BJ (cell line): ENCODE measurements around the gene TBL1X. TPM values are rescaled to one million over a fixed set of nuclear protein-coding genes. Genes with fewer than 3 reads are reported as not detected.
A peak's percentile ranks its signal among the peaks of the same experiment; 100 is the strongest.

Source experiments
- CTCF ChIA-PET: fragments of 350-600 bp; formaldehyde crosslinking; extraction: SDS; loops from one replicate; lab custom pipeline; 2021; ENCODE audit warnings: antibody characterized with exemption, inconsistent platforms; lab: Yijun Ruan, JAX
- POLR2A ChIA-PET: fragments of 300-600 bp; sonication (Branson Sonifier 250); formaldehyde crosslinking; extraction: SDS; loops from one replicate; lab custom pipeline; 2021; ENCODE audit warnings: antibody characterized with exemption; lab: Charles Lee
- DNase-seq: peaks from one replicate; pipeline ENCODE4 v3.0.0-alpha.2; 2011; ENCODE audit warnings: low read depth
- H3K27me3 ChIP-seq: 2 replicates; pipeline ENCODE4 v1.6.0; 2011; ENCODE audit warnings: low read length; ENCODE audit not compliant: control insufficient read depth, insufficient read depth
- H3K36me3 ChIP-seq: 2 replicates; pipeline ENCODE4 v1.5.1; 2011; ENCODE audit warnings: low read length; ENCODE audit not compliant: control insufficient read depth, insufficient read depth
- H3K4me3 ChIP-seq: 2 replicates; pipeline ENCODE4 v1.5.1; 2011; ENCODE audit warnings: low read depth, mild to moderate bottlenecking, control low read depth, low read length
- CTCF ChIP-seq: IDR thresholded peaks from 2 replicates; pipeline ENCODE4 v1.5.1; 2011; ENCODE audit warnings: low read depth, mild to moderate bottlenecking, control low read depth, inconsistent platforms, low read length, moderate library complexity; ENCODE audit not compliant: insufficient read depth
- polyA plus RNA-seq: library from polyadenylated mRNA; depleted of rRNA; stranded (reverse); fragments of >200 nt; gene quantifications from 2 replicates; pipeline ENCODE4 v1.2.3, GENCODE V29; 2011

TBL1X gene
- polyA plus RNA-seq, 1 experiment, result 13.2 TPM

- DNase-seq, result no peak
- ChIA-PET CTCF (no interaction called here), POLR2A (no interaction called here)
- Histone ChIP-seq H3K27me3 (no peaks in the 10 kb centered on the region), H3K4me3 (no peak overlapping the region), H3K36me3 (no peaks in the 10 kb centered on the region)
- no peak for TF ChIP-seq CTCF
Measured at GRCh38 chrX:9488586-9488985, 23.7 kb downstream of the TBL1X start.

DNA sequence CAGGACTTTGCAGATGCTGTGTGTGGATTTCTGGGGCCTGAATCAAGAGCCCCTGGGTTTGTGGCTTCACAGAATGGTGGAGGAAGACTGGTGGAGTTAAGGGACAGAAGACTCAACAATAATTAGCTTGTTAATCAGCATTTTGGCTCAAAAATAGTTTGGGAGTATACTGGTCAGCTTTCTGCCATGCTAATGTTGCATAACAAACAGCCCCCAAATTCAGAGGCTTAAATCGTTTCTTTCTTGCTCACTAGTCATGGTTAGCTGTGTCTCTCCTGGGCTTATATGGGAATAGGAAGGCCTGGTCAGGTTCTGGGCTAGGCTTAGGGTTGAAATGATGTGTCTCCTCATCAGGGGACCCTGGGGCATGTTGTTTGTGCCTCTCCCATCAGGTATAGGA, 24.4 kb downstream of the TBL1X start:
- Histone ChIP-seq H3K27me3 (no peaks in the 10 kb centered on the region), H3K36me3 (no peaks in the 10 kb centered on the region), H3K4me3 (no peak overlapping the region)
- POLR2A ChIA-PET, result no interaction called here
- TF ChIP-seq CTCF, result no peak
- DNase-seq, result no peak
- CTCF ChIA-PET, result no interaction called here

DNA sequence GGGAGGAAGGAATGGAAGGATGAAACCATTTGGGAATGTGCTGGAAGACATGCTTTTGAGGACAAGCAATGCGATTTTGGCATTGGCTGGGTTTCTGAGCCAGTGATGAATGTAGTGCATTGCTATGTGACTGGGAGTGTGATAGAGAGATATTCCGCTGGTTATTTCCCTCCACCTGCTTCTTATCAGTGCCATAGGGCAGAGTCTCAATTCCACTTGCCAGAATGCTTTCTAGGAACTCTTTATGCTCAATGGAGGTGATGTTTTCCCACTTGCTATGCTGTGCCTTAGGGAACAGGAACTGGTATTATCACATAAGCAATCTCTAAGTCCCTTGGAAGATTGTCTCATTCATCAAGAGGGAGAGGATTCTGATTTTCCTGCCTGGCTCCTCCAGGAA, 28.0 kb downstream of the TBL1X start:
- POLR2A ChIA-PET, result no interaction called here

GRCh38 chrX:9493936-9494335, 29.1 kb downstream of the TBL1X start:
- H3K36me3 ChIP-seq, result no peaks in the 10 kb centered on the region
- no peak overlapping the region for H3K4me3 ChIP-seq
- no peaks in the 10 kb centered on the region for H3K27me3 ChIP-seq
- no peak for TF ChIP-seq CTCF
- ChIA-PET CTCF (no interaction called here), POLR2A (no interaction called here)
- no peak for DNase-seq

More for the DNA sequence above, 28.0 kb downstream of the TBL1X start:
- H3K27me3 ChIP-seq, result no peaks in the 10 kb centered on the region
- no peak for DNase-seq
- no peak overlapping the region for H3K4me3 ChIP-seq
- no peak for TF ChIP-seq CTCF
- H3K36me3 ChIP-seq, result no peaks in the 10 kb centered on the region
- CTCF ChIA-PET, result no interaction called here

GRCh38 chrX:9494771-9495170, 29.9 kb downstream of the TBL1X start:
- peak; percentile 5 for DNase-seq
- H3K27me3 ChIP-seq, result no peaks in the 10 kb centered on the region
- TF ChIP-seq CTCF, result no peak
- ChIA-PET CTCF (no interaction called here), POLR2A (interaction anchor here (0.5 kb wide), 1 partner anchor 65 kb away, joined by 3 read pairs; no protein-coding TSS in a partner anchor)
- no peaks in the 10 kb centered on the region for H3K36me3 ChIP-seq
- H3K4me3 ChIP-seq, result no peak overlapping the region
